Fibroblast of lung (primary cell): ENCODE measurements around the gene GCAT. TPM values are rescaled to one million over a fixed set of nuclear protein-coding genes. Genes with fewer than 3 reads are reported as not detected.

Experiments used
- DNase-seq, 2 donors: peaks; one replicate each; pipeline versions ENCODE4 v3.0.0 to v3.0.0-alpha.2; 2010; ENCODE audit warnings: low read depth in 2 of 2
- H2AFZ ChIP-seq: 2 replicates; pipeline ENCODE4 v1.5.1; 2012; ENCODE audit warnings: low read length, control low read depth, inconsistent platforms
- H3K27ac ChIP-seq: 2 replicates; pipeline ENCODE4 v1.5.1; 2011; ENCODE audit warnings: low read length, control low read depth; ENCODE audit not compliant: insufficient read depth
- H3K27me3 ChIP-seq: 2 replicates; pipeline ENCODE4 v1.5.1; 2011; ENCODE audit warnings: mild to moderate bottlenecking, low read length; ENCODE audit not compliant: control insufficient read depth, insufficient read depth
- H3K36me3 ChIP-seq: 2 replicates; pipeline ENCODE4 v1.5.1; 2011; ENCODE audit warnings: low read length; ENCODE audit not compliant: control insufficient read depth, insufficient read depth
- H3K4me1 ChIP-seq: 2 replicates; pipeline ENCODE4 v1.5.1; 2011; ENCODE audit warnings: low read length; ENCODE audit not compliant: control insufficient read depth, insufficient read depth; ENCODE audit errors: extremely low read depth
- H3K4me2 ChIP-seq: 2 replicates; pipeline ENCODE4 v1.5.1; 2011; ENCODE audit warnings: low read length, control low read depth; ENCODE audit not compliant: insufficient read depth; ENCODE audit errors: extremely low read depth
- H3K4me3 ChIP-seq, 4 experiments: fragments of 200-600 bp in 1 of 4; sonication (generic) in 1 of 4; replicated peaks in 1 of 4; 2 replicates each; pipeline ENCODE4 v1.5.1; 2011 to 2016; ENCODE audit warnings: low read length in 4 of 4, low read depth in 3 of 4, mild to moderate bottlenecking in 3 of 4, control low read depth in 2 of 4, inconsistent platforms in 1 of 4, mixed read lengths in 1 of 4; ENCODE audit not compliant: insufficient read depth in 1 of 4; ENCODE audit errors: control extremely low read depth in 1 of 4
- H3K79me2 ChIP-seq: 2 replicates; pipeline ENCODE4 v1.5.1; 2012; ENCODE audit warnings: mild to moderate bottlenecking, low read length, inconsistent platforms; ENCODE audit not compliant: control insufficient read depth, insufficient read depth
- H3K9ac ChIP-seq: 2 replicates; pipeline ENCODE4 v1.5.1; 2011; ENCODE audit warnings: mild to moderate bottlenecking, low read length, control low read depth; ENCODE audit not compliant: insufficient read depth
- H3K9me3 ChIP-seq: 2 replicates; pipeline ENCODE4 v1.5.1; 2012; ENCODE audit warnings: low read depth, low read length; ENCODE audit not compliant: control insufficient read depth, insufficient read depth
- H4K20me1 ChIP-seq: 2 replicates; pipeline ENCODE4 v1.5.1; 2011; ENCODE audit warnings: low read length; ENCODE audit not compliant: control insufficient read depth, insufficient read depth; ENCODE audit errors: extremely low read depth
- CTCF ChIP-seq, 2 donors: IDR thresholded peaks in 1 of 2; conservative IDR thresholded peaks in 1 of 2; 1 replicate in 1 of 2; 2 replicates in 1 of 2; pipeline ENCODE4 v1.5.1; 2011 to 2012; ENCODE audit warnings: low read length in 2 of 2, control low read depth in 1 of 2, inconsistent platforms in 1 of 2, low read depth in 1 of 2, mild to moderate bottlenecking in 1 of 2
- EZH2 ChIP-seq: IDR thresholded peaks from 2 replicates; pipeline ENCODE4 v1.5.1; 2012; ENCODE audit warnings: low read length, control low read depth, mild to moderate bottlenecking; ENCODE audit errors: missing control alignments
- polyA plus RNA-seq, 2 donors: library from polyadenylated mRNA; depleted of rRNA in 1 of 2; stranded (reverse) in 1 of 2; unstranded in 1 of 2; fragments of >200 nt; gene quantifications; 2 replicates each; pipeline ENCODE4 v1.2.1, GENCODE V29; 2011 to 2012; ENCODE audit warnings: missing spikeins in 1 of 2
- total RNA-seq: library from RNA; depleted of rRNA; stranded (reverse); fragments of >200 nt; gene quantifications from 2 replicates; pipeline ENCODE4 v1.2.1, GENCODE V29; 2014

Gene GCAT
- total and polyA plus RNA-seq, 2 donors (not counting 1 experiment from before 2014, with no cell fraction given): 6.6 to 11.9 TPM

- H3K9me3 ChIP-seq: no peaks in the 10 kb centered on the region
- H3K4me2 ChIP-seq: no peak overlapping the region
- no peaks in the 10 kb centered on the region for H4K20me1 ChIP-seq
- peaks cover 43% of the 10 kb centered on the region for H3K36me3 ChIP-seq
- no peak overlapping the region for H3K4me3 ChIP-seq
- no peak overlapping the region for H3K27ac ChIP-seq
- no peak overlapping the region for H3K9ac ChIP-seq
- peaks cover 14% of the 10 kb centered on the region for H3K4me1 ChIP-seq
- TF ChIP-seq CTCF (conservative IDR thresholded peaks at IDR 0.05 in 1 of 2, IDR thresholded peaks at IDR 0.05 in 1 of 2; ENCODE audit: low read depth in 1 of 2, low read length in 2 of 2) (no peak), EZH2 (no peak)
- no peak for DNase-seq
- no peak overlapping the region for H2AFZ ChIP-seq
- no peaks in the 10 kb centered on the region for H3K27me3 ChIP-seq
- no peaks in the 10 kb centered on the region for H3K79me2 ChIP-seq
Observed at GRCh38 chr22:37771081-37771480, 36.7 kb upstream of the GCAT start.

- Histone ChIP-seq H4K20me1 (no peaks in the 10 kb centered on the region), H2AFZ (no peak overlapping the region), H3K27ac (no peak overlapping the region), H3K4me1 (peaks cover 20% of the 10 kb centered on the region), H3K9me3 (no peaks in the 10 kb centered on the region), H3K9ac (no peak overlapping the region), H3K4me2 (no peak overlapping the region), H3K79me2 (no peaks in the 10 kb centered on the region), H3K27me3 (no peaks in the 10 kb centered on the region), H3K36me3 (peaks cover 39% of the 10 kb centered on the region), H3K4me3 (no peak overlapping the region)
- TF ChIP-seq EZH2 (no peak), CTCF (conservative IDR thresholded peaks at IDR 0.05 in 1 of 2, IDR thresholded peaks at IDR 0.05 in 1 of 2; ENCODE audit: low read depth in 1 of 2, low read length in 2 of 2) (no peak)
- DNase-seq: no peak
Observed at GRCh38 chr22:37771702-37772427, 35.9 kb upstream of the GCAT start.

DNA sequence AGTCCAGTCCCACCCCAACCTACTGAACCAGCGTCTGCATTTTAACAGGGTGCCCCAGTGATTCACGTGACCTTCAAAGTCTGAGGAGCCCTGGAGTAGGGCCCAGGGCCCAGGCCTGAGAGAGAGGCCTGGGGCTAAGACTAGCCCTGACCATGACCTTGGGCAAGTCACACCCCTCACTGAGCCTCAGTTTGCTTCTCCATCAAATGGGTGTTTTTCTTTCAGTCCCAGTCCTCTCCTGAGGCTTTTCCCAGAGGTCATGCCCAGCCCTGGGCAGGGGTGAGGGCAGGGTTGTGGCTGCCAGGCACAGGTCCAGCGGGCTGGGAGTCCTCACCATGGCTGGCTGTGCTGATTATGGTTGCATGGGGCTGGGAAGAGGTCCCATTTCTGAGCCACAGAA, 33.0 kb upstream of the GCAT start:
- no peaks in the 10 kb centered on the region for H3K79me2 ChIP-seq
- peaks cover 28% of the 10 kb centered on the region for H3K36me3 ChIP-seq
- no peak overlapping the region for H3K9ac ChIP-seq
- H3K4me2 ChIP-seq: no peak overlapping the region
- H3K9me3 ChIP-seq: no peaks in the 10 kb centered on the region
- peaks cover 25% of the 10 kb centered on the region for H3K4me1 ChIP-seq
- no peak for DNase-seq
- TF ChIP-seq CTCF (conservative IDR thresholded peaks at IDR 0.05 in 1 of 2, IDR thresholded peaks at IDR 0.05 in 1 of 2; ENCODE audit: low read depth in 1 of 2, low read length in 2 of 2): no peak
- TF ChIP-seq EZH2: no peak
- no peak overlapping the region for H2AFZ ChIP-seq
- peak overlapping the region; percentile 96 for H3K27ac ChIP-seq
- no peak overlapping the region for H3K4me3 ChIP-seq
- H4K20me1 ChIP-seq: no peaks in the 10 kb centered on the region
- no peaks in the 10 kb centered on the region for H3K27me3 ChIP-seq
